Measurements from ENCODE around the gene UTP14C. TPM values are rescaled to one million over a fixed set of nuclear protein-coding genes. Genes with fewer than 3 reads are reported as not detected.
A peak's percentile ranks its signal among the peaks of the same experiment; 100 is the strongest.

The UTP14C gene
- total and polyA plus RNA-seq, 2 of the 13 experiments (the other 11 are each of a cell fraction or from before 2014, with no cell fraction given) = 8.8 to 12.2 TPM

DNA sequence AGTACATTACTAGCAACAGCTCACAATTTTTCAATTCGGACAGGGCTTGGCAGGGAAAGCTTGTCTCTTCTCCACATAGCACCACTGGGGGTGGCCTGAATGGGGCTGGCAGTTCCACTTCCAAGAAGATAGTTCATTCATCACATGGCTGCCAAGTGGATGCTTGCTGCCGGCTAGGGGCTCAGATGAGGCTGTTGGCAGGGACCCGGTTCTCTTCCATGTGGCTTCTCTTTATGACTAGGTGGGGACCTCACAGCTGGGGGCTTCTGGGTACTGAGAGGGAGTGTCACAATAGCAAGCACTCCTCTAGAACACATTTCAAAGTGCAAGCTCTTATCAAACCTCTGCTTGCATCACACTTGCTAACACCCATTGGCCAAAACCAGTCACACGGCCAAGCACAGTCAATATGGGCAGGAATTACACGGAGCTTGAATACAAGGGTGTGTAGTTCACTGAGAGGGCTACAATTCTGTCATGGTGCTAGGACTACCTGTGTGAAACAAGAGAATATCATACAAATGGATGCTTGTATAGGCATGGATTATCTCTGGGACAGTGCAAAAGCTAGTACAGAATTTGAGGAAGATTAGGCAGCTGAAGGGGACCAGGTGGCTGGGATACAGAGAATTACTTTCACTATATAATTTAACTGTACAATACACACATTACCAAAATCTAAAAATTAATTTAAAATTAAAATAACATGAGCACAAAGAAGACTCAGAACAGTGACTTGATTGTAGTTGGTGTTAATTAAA, 45.5 kb upstream of the UTP14C start (continued):
- TF ChIP-seq, protein P1, sequence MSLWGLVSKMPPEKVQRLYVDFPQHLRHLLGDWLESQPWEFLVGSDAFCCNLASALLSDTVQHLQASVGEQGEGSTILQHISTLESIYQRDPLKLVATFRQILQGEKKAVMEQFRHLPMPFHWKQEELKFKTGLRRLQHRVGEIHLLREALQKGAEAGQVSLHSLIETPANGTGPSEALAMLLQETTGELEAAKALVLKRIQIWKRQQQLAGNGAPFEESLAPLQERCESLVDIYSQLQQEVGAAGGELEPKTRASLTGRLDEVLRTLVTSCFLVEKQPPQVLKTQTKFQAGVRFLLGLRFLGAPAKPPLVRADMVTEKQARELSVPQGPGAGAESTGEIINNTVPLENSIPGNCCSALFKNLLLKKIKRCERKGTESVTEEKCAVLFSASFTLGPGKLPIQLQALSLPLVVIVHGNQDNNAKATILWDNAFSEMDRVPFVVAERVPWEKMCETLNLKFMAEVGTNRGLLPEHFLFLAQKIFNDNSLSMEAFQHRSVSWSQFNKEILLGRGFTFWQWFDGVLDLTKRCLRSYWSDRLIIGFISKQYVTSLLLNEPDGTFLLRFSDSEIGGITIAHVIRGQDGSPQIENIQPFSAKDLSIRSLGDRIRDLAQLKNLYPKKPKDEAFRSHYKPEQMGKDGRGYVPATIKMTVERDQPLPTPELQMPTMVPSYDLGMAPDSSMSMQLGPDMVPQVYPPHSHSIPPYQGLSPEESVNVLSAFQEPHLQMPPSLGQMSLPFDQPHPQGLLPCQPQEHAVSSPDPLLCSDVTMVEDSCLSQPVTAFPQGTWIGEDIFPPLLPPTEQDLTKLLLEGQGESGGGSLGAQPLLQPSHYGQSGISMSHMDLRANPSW (CRISPR knock-in tag; IDR thresholded peaks at IDR 0.05; ENCODE audit: borderline replicate concordance) = no peak
- no peak; the same call in 1 of the 2 replicates for TF ChIP-seq ZNF205 (CRISPR knock-in tag; IDR thresholded peaks at IDR 0.05)
- peak; percentile 19; the same call in 1 of the 2 replicates for TF ChIP-seq GABPB1 (CRISPR knock-in tag; IDR thresholded peaks at IDR 0.05)
- TF ChIP-seq HOXA3 (CRISPR knock-in tag; IDR thresholded peaks at IDR 0.05) = peak; percentile 55
- peak; percentile 41; the same call in 1 of the 2 replicates for TF ChIP-seq PATZ1 (CRISPR knock-in tag; IDR thresholded peaks at IDR 0.05)
- TF ChIP-seq, protein P2, sequence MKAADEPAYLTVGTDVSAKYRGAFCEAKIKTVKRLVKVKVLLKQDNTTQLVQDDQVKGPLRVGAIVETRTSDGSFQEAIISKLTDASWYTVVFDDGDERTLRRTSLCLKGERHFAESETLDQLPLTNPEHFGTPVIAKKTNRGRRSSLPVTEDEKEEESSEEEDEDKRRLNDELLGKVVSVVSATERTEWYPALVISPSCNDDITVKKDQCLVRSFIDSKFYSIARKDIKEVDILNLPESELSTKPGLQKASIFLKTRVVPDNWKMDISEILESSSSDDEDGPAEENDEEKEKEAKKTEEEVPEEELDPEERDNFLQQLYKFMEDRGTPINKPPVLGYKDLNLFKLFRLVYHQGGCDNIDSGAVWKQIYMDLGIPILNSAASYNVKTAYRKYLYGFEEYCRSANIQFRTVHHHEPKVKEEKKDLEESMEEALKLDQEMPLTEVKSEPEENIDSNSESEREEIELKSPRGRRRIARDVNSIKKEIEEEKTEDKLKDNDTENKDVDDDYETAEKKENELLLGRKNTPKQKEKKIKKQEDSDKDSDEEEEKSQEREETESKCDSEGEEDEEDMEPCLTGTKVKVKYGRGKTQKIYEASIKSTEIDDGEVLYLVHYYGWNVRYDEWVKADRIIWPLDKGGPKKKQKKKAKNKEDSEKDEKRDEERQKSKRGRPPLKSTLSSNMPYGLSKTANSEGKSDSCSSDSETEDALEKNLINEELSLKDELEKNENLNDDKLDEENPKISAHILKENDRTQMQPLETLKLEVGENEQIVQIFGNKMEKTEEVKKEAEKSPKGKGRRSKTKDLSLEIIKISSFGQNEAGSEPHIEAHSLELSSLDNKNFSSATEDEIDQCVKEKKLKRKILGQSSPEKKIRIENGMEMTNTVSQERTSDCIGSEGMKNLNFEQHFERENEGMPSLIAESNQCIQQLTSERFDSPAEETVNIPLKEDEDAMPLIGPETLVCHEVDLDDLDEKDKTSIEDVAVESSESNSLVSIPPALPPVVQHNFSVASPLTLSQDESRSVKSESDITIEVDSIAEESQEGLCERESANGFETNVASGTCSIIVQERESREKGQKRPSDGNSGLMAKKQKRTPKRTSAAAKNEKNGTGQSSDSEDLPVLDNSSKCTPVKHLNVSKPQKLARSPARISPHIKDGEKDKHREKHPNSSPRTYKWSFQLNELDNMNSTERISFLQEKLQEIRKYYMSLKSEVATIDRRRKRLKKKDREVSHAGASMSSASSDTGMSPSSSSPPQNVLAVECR (CRISPR knock-in tag; IDR thresholded peaks at IDR 0.05; ENCODE audit: borderline replicate concordance) = peak; percentile 46; the same call in 1 of the 2 replicates
- peak; percentile 87 for TF ChIP-seq HNF4A (CRISPR knock-in tag; IDR thresholded peaks at IDR 0.05)
- peak; percentile 93 for TF ChIP-seq CEBPG (CRISPR knock-in tag; IDR thresholded peaks at IDR 0.05)
- TF ChIP-seq ZNF788 (CRISPR knock-in tag; IDR thresholded peaks at IDR 0.05; ENCODE audit: borderline replicate concordance) = peak; percentile 38; the same call in 1 of the 2 replicates
- 0 out of 2 replicates have a peak, but pooled peaks have one; percentile 16 for TF ChIP-seq SIX4 (CRISPR knock-in tag; IDR thresholded peaks at IDR 0.05)
- 0 out of 2 replicates have a peak, but pooled peaks have one; percentile 20 for TF ChIP-seq TAF1 (CRISPR knock-in tag; IDR thresholded peaks at IDR 0.05)
- peak; percentile 61 for TF ChIP-seq SALL1 (CRISPR knock-in tag; IDR thresholded peaks at IDR 0.05)
- no peak for TF ChIP-seq KDM6A (CRISPR knock-in tag; IDR thresholded peaks at IDR 0.05; ENCODE audit: low read depth)
- peak; percentile 67; the same call in 1 of the 2 replicates for TF ChIP-seq ZBTB7B (CRISPR knock-in tag; IDR thresholded peaks at IDR 0.05)
- no peak for TF ChIP-seq KLF16 (CRISPR knock-in tag; IDR thresholded peaks at IDR 0.05)
- peak; percentile 50; the same call in 1 of the 2 replicates for TF ChIP-seq ZNF614 (CRISPR knock-in tag; IDR thresholded peaks at IDR 0.05; ENCODE audit: borderline replicate concordance)
- TF ChIP-seq CHD2 (IDR thresholded peaks at IDR 0.05; ENCODE audit: low read depth, low read length) = no peak
- peak; percentile 72 for TF ChIP-seq TEAD3 (CRISPR knock-in tag; optimal IDR thresholded peaks at IDR 0.05; ENCODE audit: borderline replicate concordance)
- TF ChIP-seq, protein P3, sequence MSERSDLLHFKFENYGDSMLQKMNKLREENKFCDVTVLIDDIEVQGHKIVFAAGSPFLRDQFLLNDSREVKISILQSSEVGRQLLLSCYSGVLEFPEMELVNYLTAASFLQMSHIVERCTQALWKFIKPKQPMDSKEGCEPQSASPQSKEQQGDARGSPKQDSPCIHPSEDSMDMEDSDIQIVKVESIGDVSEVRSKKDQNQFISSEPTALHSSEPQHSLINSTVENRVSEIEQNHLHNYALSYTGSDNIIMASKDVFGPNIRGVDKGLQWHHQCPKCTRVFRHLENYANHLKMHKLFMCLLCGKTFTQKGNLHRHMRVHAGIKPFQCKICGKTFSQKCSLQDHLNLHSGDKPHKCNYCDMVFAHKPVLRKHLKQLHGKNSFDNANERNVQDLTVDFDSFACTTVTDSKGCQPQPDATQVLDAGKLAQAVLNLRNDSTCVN (CRISPR knock-in tag; IDR thresholded peaks at IDR 0.05; ENCODE audit: borderline replicate concordance) = peak; percentile 80; the same call in 1 of the 2 replicates
- no peak for TF ChIP-seq HNRNPH1 (optimal IDR thresholded peaks at IDR 0.05; ENCODE audit: low read depth, low read length)
